Keratinocyte (primary cell): Measurements from ENCODE around the gene STK38. TPM values are rescaled to one million over a fixed set of nuclear protein-coding genes. Genes with fewer than 3 reads are reported as not detected.

Source experiments
- DNase-seq: peaks from one replicate; pipeline ENCODE4 v3.0.0-alpha.2; 2011; ENCODE audit warnings: low read depth, missing footprints, low spot score
- FAIRE-seq: peaks from 2 replicates; lab custom pipeline; 2011; peaks lifted over from hg19 to GRCh38; lab: Jason Lieb, UNC
- H2AFZ ChIP-seq: 2 replicates; pipeline ENCODE4 v1.6.0; 2012; ENCODE audit warnings: low read length, control low read depth, inconsistent platforms; ENCODE audit not compliant: control insufficient read depth
- H3K27ac ChIP-seq: 2 replicates; pipeline ENCODE4 v1.5.1; 2011; ENCODE audit warnings: low read length; ENCODE audit not compliant: control insufficient read depth, insufficient read depth
- H3K27me3 ChIP-seq: 3 replicates; pipeline ENCODE4 v1.6.0; 2011; ENCODE audit warnings: low read length; ENCODE audit not compliant: control insufficient read depth, insufficient read depth; ENCODE audit errors: extremely low read depth
- H3K36me3 ChIP-seq, 2 experiments: 2 replicates in 1 of 2; 3 replicates in 1 of 2; pipeline ENCODE4 v1.5.1; 2011; ENCODE audit warnings: low read length in 2 of 2, mild to moderate bottlenecking in 1 of 2; ENCODE audit not compliant: control insufficient read depth in 2 of 2, insufficient read depth in 2 of 2; ENCODE audit errors: extremely low read depth in 1 of 2
- H3K4me1 ChIP-seq: 3 replicates; pipeline ENCODE4 v1.5.1; 2011; ENCODE audit warnings: low read length; ENCODE audit not compliant: control insufficient read depth, insufficient read depth; ENCODE audit errors: extremely low read depth
- H3K4me2 ChIP-seq: 3 replicates; pipeline ENCODE4 v1.6.0; 2011; ENCODE audit warnings: low read depth, low read length; ENCODE audit not compliant: control insufficient read depth, insufficient read depth; ENCODE audit errors: extremely low read depth
- H3K4me3 ChIP-seq, 3 experiments: fragments of 200-600 bp in 1 of 3; sonication (generic) in 1 of 3; 2 replicates in 2 of 3; 3 replicates in 1 of 3; pipeline ENCODE4 v1.5.1; 2011 to 2016; ENCODE audit warnings: low read length in 3 of 3, mild to moderate bottlenecking in 3 of 3, control low read depth in 2 of 3, inconsistent platforms in 1 of 3, low read depth in 1 of 3, mixed read lengths in 1 of 3, mixed run types in 1 of 3, moderate library complexity in 1 of 3; ENCODE audit not compliant: control insufficient read depth in 2 of 3, insufficient read depth in 2 of 3; ENCODE audit errors: extremely low read depth in 1 of 3
- H3K79me2 ChIP-seq: 2 replicates; pipeline ENCODE4 v1.6.0; 2012; ENCODE audit warnings: low read length; ENCODE audit not compliant: control insufficient read depth, insufficient read depth
- H3K9ac ChIP-seq: 3 replicates; pipeline ENCODE4 v1.6.0; 2011; ENCODE audit warnings: low read length; ENCODE audit not compliant: control insufficient read depth, insufficient read depth; ENCODE audit errors: extremely low read depth
- H3K9me1 ChIP-seq: 3 replicates; pipeline ENCODE4 v1.6.0; 2011; ENCODE audit warnings: low read length; ENCODE audit not compliant: control insufficient read depth, insufficient read depth; ENCODE audit errors: extremely low read depth
- H3K9me3 ChIP-seq: 2 replicates; pipeline ENCODE4 v1.5.1; 2012; ENCODE audit warnings: low read depth, low read length; ENCODE audit not compliant: control insufficient read depth
- H4K20me1 ChIP-seq: 3 replicates; pipeline ENCODE4 v1.6.0; 2011; ENCODE audit warnings: low read length; ENCODE audit not compliant: control insufficient read depth, insufficient read depth; ENCODE audit errors: extremely low read depth
- CTCF ChIP-seq, 3 experiments: IDR thresholded peaks in 1 of 3; conservative IDR thresholded peaks in 1 of 3; optimal IDR thresholded peaks in 1 of 3; 2 replicates in 2 of 3; 3 replicates in 1 of 3; pipeline versions ENCODE3 to v1.5.1; 2011; ENCODE audit warnings: low read length in 3 of 3, mild to moderate bottlenecking in 3 of 3, moderate library complexity in 2 of 3, control low read depth in 1 of 3, inconsistent platforms in 1 of 3; ENCODE audit not compliant: insufficient read depth in 2 of 3; ENCODE audit errors: extremely low read depth in 1 of 3
- EZH2 ChIP-seq: IDR thresholded peaks from one replicate; pipeline ENCODE4 v1.6.1; 2012; ENCODE audit warnings: inconsistent platforms, mild to moderate bottlenecking, low read length, moderate library complexity
- dilution Hi-C: fragments of 300-500 bp; cut with MboI; formaldehyde crosslinking; loops from one replicate; pipeline ENCODE4 v1.7.0; 2020; ENCODE audit warnings: low sequenced_read_pairs; ENCODE audit not compliant: extremely low pct_ligation_motif_present
- polyA plus RNA-seq, 5 experiments: library from polyadenylated mRNA; depleted of rRNA in 3 of 5; stranded (reverse) in 3 of 5; stranded (forward) in 1 of 5; unstranded in 1 of 5; fragments of >200 nt; gene quantifications; 1 replicate in 1 of 5; 2 replicates in 3 of 5; 3 replicates in 1 of 5; pipeline versions ENCODE4 v1.2.1 to v1.2.3, GENCODE V29; 2011 to 2012; ENCODE audit warnings: missing spikeins in 2 of 5, low read depth in 1 of 5, low replicate concordance in 1 of 5

The STK38 gene
- polyA plus RNA-seq, 1 donor (not counting 4 experiments of a cell fraction or from before 2014, with no cell fraction given): 24.4 TPM

GRCh38 chr6:36525346-36525745, 21.9 kb downstream of the STK38 start:
- dilution Hi-C loops: no loop called here
- H3K4me1 ChIP-seq: peaks cover 13% of the 10 kb centered on the region
- no peak for FAIRE-seq
- H3K9me3 ChIP-seq: no peaks in the 10 kb centered on the region
- no peak overlapping the region for H3K9ac ChIP-seq
- H4K20me1 ChIP-seq: no peaks in the 10 kb centered on the region
- no peak overlapping the region for H3K27ac ChIP-seq
- H3K36me3 ChIP-seq: peaks cover 5 to 13% of the 10 kb centered on the region in 2 experiments
- H3K27me3 ChIP-seq: no peaks in the 10 kb centered on the region
- H3K79me2 ChIP-seq: peaks cover 4% of the 10 kb centered on the region
- H3K4me2 ChIP-seq: no peak overlapping the region
- TF ChIP-seq EZH2 (no peak), CTCF (optimal IDR thresholded peaks at IDR 0.05 in 1 of 3, IDR thresholded peaks at IDR 0.05 in 1 of 3, conservative IDR thresholded peaks at IDR 0.05 in 1 of 3; ENCODE audit: extremely low read depth in 1 of 3, insufficient read depth in 2 of 3, low read length in 3 of 3) (no peak)
- H3K4me3 ChIP-seq: no peak overlapping the region
- H3K9me1 ChIP-seq: no peaks in the 10 kb centered on the region
- H2AFZ ChIP-seq: no peak overlapping the region
- DNase-seq: no peak

- H2AFZ ChIP-seq: no peak overlapping the region
- H3K79me2 ChIP-seq: peaks cover 4% of the 10 kb centered on the region
- H3K27ac ChIP-seq: no peak overlapping the region
- no peak overlapping the region for H3K4me3 ChIP-seq
- H3K4me2 ChIP-seq: no peak overlapping the region
- H3K36me3 ChIP-seq: peaks cover 5 to 14% of the 10 kb centered on the region in 2 experiments
- no peaks in the 10 kb centered on the region for H3K9me3 ChIP-seq
- H4K20me1 ChIP-seq: no peaks in the 10 kb centered on the region
- no peaks in the 10 kb centered on the region for H3K9me1 ChIP-seq
- peaks cover 13% of the 10 kb centered on the region for H3K4me1 ChIP-seq
- H3K9ac ChIP-seq: no peak overlapping the region
- no peak for TF ChIP-seq CTCF (optimal IDR thresholded peaks at IDR 0.05 in 1 of 3, IDR thresholded peaks at IDR 0.05 in 1 of 3, conservative IDR thresholded peaks at IDR 0.05 in 1 of 3; ENCODE audit: extremely low read depth in 1 of 3, insufficient read depth in 2 of 3, low read length in 3 of 3)
- no peak for TF ChIP-seq EZH2
- dilution Hi-C loops: no loop called here
- H3K27me3 ChIP-seq: no peaks in the 10 kb centered on the region
- no peak for FAIRE-seq
- DNase-seq: no peak
Observed at GRCh38 chr6:36524871-36525270, 22.4 kb downstream of the STK38 start.
